ENCODE data around the gene ARID3A. TPM values are rescaled to one million over a fixed set of nuclear protein-coding genes. Genes with fewer than 3 reads are reported as not detected.

ARID3A gene
- total RNA-seq, 1 experiment from 2014 or later, result 0.85 TPM

GRCh38 chr19:897442-898039 lies 28.3 kb upstream of the ARID3A start:
- Mint-ChIP-seq H3K27me3 (ENCODE audit: unreplicated experiment) (no peaks in the 10 kb centered on the region), H3K4me1 (ENCODE audit: low read depth, unreplicated experiment) (no peaks in the 10 kb centered on the region), H3K36me3 (ENCODE audit: insufficient read depth, unreplicated experiment) (peaks cover 51% of the 10 kb centered on the region), H3K4me3 (ENCODE audit: low read depth, unreplicated experiment) (no peak overlapping the region), H3K9me3 (ENCODE audit: low read depth, unreplicated experiment) (no peaks in the 10 kb centered on the region), H3K27ac (ENCODE audit: unreplicated experiment) (no peak overlapping the region)
- intact Hi-C loops (cut with micrococcal nuclease; ENCODE audit: unreplicated experiment), result no loop called here
- no peak for DNase-seq
- TF ChIP-seq CTCF (IDR thresholded peaks at IDR 0.05; ENCODE audit: unreplicated experiment), result no peak
- CTCF ChIA-PET, result interaction anchor here (1.3 kb wide), 1 partner anchor 11 kb away, joined by 4 read pairs; no protein-coding TSS in a partner anchor
- no TSS peak for BruUV-seq (replicated peaks)

GRCh38 chr19:898663-899062 lies 27.2 kb upstream of the ARID3A start:
- H3K9me3 Mint-ChIP-seq (ENCODE audit: low read depth, unreplicated experiment), result no peaks in the 10 kb centered on the region
- H3K4me3 Mint-ChIP-seq (ENCODE audit: low read depth, unreplicated experiment), result no peak overlapping the region
- DNase-seq, result no peak
- intact Hi-C loops (cut with micrococcal nuclease; ENCODE audit: unreplicated experiment), result no loop called here
- no peak for TF ChIP-seq CTCF (IDR thresholded peaks at IDR 0.05; ENCODE audit: unreplicated experiment)
- H3K4me1 Mint-ChIP-seq (ENCODE audit: low read depth, unreplicated experiment), result no peaks in the 10 kb centered on the region
- peaks cover 40% of the 10 kb centered on the region for H3K36me3 Mint-ChIP-seq (ENCODE audit: insufficient read depth, unreplicated experiment)
- H3K27ac Mint-ChIP-seq (ENCODE audit: unreplicated experiment), result no peak overlapping the region
- CTCF ChIA-PET, result interaction anchor here (0.6 kb wide), 1 partner anchor 466 kb away, joined by 3 read pairs; no protein-coding TSS in a partner anchor
- BruUV-seq (replicated peaks), result no TSS peak
- no peaks in the 10 kb centered on the region for H3K27me3 Mint-ChIP-seq (ENCODE audit: unreplicated experiment)

- intact Hi-C loops (cut with micrococcal nuclease; ENCODE audit: unreplicated experiment), result no loop called here
- no peak for DNase-seq
- Mint-ChIP-seq H3K27me3 (ENCODE audit: unreplicated experiment) (no peaks in the 10 kb centered on the region), H3K27ac (ENCODE audit: unreplicated experiment) (no peak overlapping the region), H3K4me1 (ENCODE audit: low read depth, unreplicated experiment) (no peaks in the 10 kb centered on the region), H3K36me3 (ENCODE audit: insufficient read depth, unreplicated experiment) (peaks cover 41% of the 10 kb centered on the region), H3K4me3 (ENCODE audit: low read depth, unreplicated experiment) (no peak overlapping the region), H3K9me3 (ENCODE audit: low read depth, unreplicated experiment) (no peaks in the 10 kb centered on the region)
- no TSS peak for BruUV-seq (replicated peaks)
- CTCF ChIA-PET, result interaction anchor here (0.7 kb wide), 1 partner anchor 86 kb away, joined by 4 read pairs; no protein-coding TSS in a partner anchor
- TF ChIP-seq CTCF (IDR thresholded peaks at IDR 0.05; ENCODE audit: unreplicated experiment), result no peak
Observed at GRCh38 chr19:899336-900042, 26.3 kb upstream of the ARID3A start.

DNA sequence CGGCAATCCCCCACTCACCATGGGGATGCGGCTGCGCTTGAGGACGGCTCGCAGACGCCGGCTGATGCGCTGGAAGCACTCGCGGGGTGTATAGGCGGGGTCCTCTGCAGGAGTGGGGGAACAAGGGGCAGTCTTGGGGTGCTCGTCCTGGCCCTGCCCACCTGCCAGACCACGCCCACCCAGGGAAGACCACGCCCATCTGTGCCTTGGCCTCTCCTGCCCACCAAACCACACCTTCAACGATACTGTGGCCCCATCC lies 25.9 kb upstream of the ARID3A start:
- Mint-ChIP-seq H3K9me3 (ENCODE audit: low read depth, unreplicated experiment) (no peaks in the 10 kb centered on the region), H3K4me1 (ENCODE audit: low read depth, unreplicated experiment) (no peaks in the 10 kb centered on the region), H3K36me3 (ENCODE audit: insufficient read depth, unreplicated experiment) (peaks cover 41% of the 10 kb centered on the region), H3K27ac (ENCODE audit: unreplicated experiment) (no peak overlapping the region), H3K27me3 (ENCODE audit: unreplicated experiment) (no peaks in the 10 kb centered on the region), H3K4me3 (ENCODE audit: low read depth, unreplicated experiment) (no peak overlapping the region)
- TF ChIP-seq CTCF (IDR thresholded peaks at IDR 0.05; ENCODE audit: unreplicated experiment), result no peak
- no peak for DNase-seq
- intact Hi-C loops (cut with micrococcal nuclease; ENCODE audit: unreplicated experiment), result no loop called here
- no TSS peak for BruUV-seq (replicated peaks)
- CTCF ChIA-PET, result no interaction called here

Measured in Calu3 (cell line).